ENCODE results near the gene DNASE1.
"Not testable (repeated sequence)": the region's sequence is repeated elsewhere in the genome, so short reads cannot be mapped to it uniquely, and the experiment has no call there.

Gene DNASE1

GRCh38 chr16:3652373-3653195 is 1.9 kb upstream of the DNASE1 start:
- Histone ChIP-seq H2AK5ac (ENCODE audit: low read length) (no peak overlapping the region), H3K79me1 (ENCODE audit: low read length) (no peaks in the 10 kb centered on the region), H2BK120ac (ENCODE audit: low read depth, low read length) (no peak overlapping the region), H3K27me3 (ENCODE audit: insufficient read depth, low read length, poor library complexity) (no peaks in the 10 kb centered on the region), H2BK5ac (ENCODE audit: low read length) (no peak overlapping the region), H3K27ac (ENCODE audit: low read depth, low read length) (no peak overlapping the region), H3K4ac (ENCODE audit: low read depth, low read length) (no peak overlapping the region), H4K5ac (ENCODE audit: low read length) (no peak overlapping the region), H3K4me2 (ENCODE audit: low read length) (no peak overlapping the region), H2BK15ac (replicated peaks; ENCODE audit: low read depth) (no peak overlapping the region), H3K56ac (ENCODE audit: low read length) (no peak overlapping the region), H3K79me2 (ENCODE audit: control insufficient read depth, insufficient read depth, low read length) (no peaks in the 10 kb centered on the region), H3K36me3 (ENCODE audit: control insufficient read depth, insufficient read depth, low read length) (peaks cover 5% of the 10 kb centered on the region), H3K18ac (ENCODE audit: low read length) (no peak overlapping the region), H3K4me3 (ENCODE audit: low read length) (no peak overlapping the region), H4K8ac (ENCODE audit: low read depth, low read length) (no peak overlapping the region), H3K23ac (ENCODE audit: low read length) (no peak overlapping the region), H3K4me1 (ENCODE audit: control insufficient read depth, low read depth, low read length) (no peaks in the 10 kb centered on the region), H3K9ac (ENCODE audit: low read length) (no peak overlapping the region)
- no peak for DNase-seq
- no CpG with 5 or more reads among the region's 14 CpGs for WGBS (ENCODE audit: extremely low coverage, insufficient coverage, low lambda C conversion rate)

GRCh38 chr16:3655030-3655395 is 522 bp downstream of the DNASE1 start:
- Histone ChIP-seq H2BK120ac (ENCODE audit: low read depth, low read length) (no peak overlapping the region), H3K18ac (ENCODE audit: low read length) (no peak overlapping the region), H3K4me2 (ENCODE audit: low read length) (no peak overlapping the region), H3K27me3 (ENCODE audit: insufficient read depth, low read length, poor library complexity) (no peaks in the 10 kb centered on the region), H2BK5ac (ENCODE audit: low read length) (no peak overlapping the region), H4K8ac (ENCODE audit: low read depth, low read length) (no peak overlapping the region), H3K4me1 (ENCODE audit: control insufficient read depth, low read depth, low read length) (no peaks in the 10 kb centered on the region), H3K4ac (ENCODE audit: low read depth, low read length) (no peak overlapping the region), H3K79me2 (ENCODE audit: control insufficient read depth, insufficient read depth, low read length) (no peaks in the 10 kb centered on the region), H3K36me3 (ENCODE audit: control insufficient read depth, insufficient read depth, low read length) (peaks cover 13% of the 10 kb centered on the region), H3K27ac (ENCODE audit: low read depth, low read length) (no peak overlapping the region), H3K56ac (ENCODE audit: low read length) (no peak overlapping the region), H3K4me3 (ENCODE audit: low read length) (no peak overlapping the region), H4K5ac (ENCODE audit: low read length) (no peak overlapping the region), H3K79me1 (ENCODE audit: low read length) (no peaks in the 10 kb centered on the region), H2BK15ac (replicated peaks; ENCODE audit: low read depth) (no peak overlapping the region), H3K23ac (ENCODE audit: low read length) (no peak overlapping the region), H3K9ac (ENCODE audit: low read length) (no peak overlapping the region), H2AK5ac (ENCODE audit: low read length) (no peak overlapping the region)
- no CpG with 5 or more reads among the region's 12 CpGs for WGBS (ENCODE audit: extremely low coverage, insufficient coverage, low lambda C conversion rate)
- DNase-seq: no peak

- H4K5ac ChIP-seq (ENCODE audit: low read length): no peak overlapping the region
These were observed 1.1 kb downstream of the DNASE1 start for GRCh38 chr16:3655396-3656159.

GRCh38 chr16:3656160-3656490 is 1.6 kb downstream of the DNASE1 start:
- H3K27ac ChIP-seq (ENCODE audit: low read depth, low read length); H3K56ac ChIP-seq (ENCODE audit: low read length); H2BK5ac ChIP-seq (ENCODE audit: low read length); H3K4me2 ChIP-seq (ENCODE audit: low read length); H3K4me3 ChIP-seq (ENCODE audit: low read length); H3K27me3 ChIP-seq (ENCODE audit: insufficient read depth, low read length, poor library complexity); H4K5ac ChIP-seq (ENCODE audit: low read length); H4K8ac ChIP-seq (ENCODE audit: low read depth, low read length); DNase-seq; H3K4me1 ChIP-seq (ENCODE audit: control insufficient read depth, low read depth, low read length); H3K79me2 ChIP-seq (ENCODE audit: control insufficient read depth, insufficient read depth, low read length); H3K18ac ChIP-seq (ENCODE audit: low read length); H2BK120ac ChIP-seq (ENCODE audit: low read depth, low read length); H3K23ac ChIP-seq (ENCODE audit: low read length); H3K4ac ChIP-seq (ENCODE audit: low read depth, low read length); H3K9ac ChIP-seq (ENCODE audit: low read length); H2BK15ac ChIP-seq (replicated peaks; ENCODE audit: low read depth); H3K79me1 ChIP-seq (ENCODE audit: low read length); H2AK5ac ChIP-seq (ENCODE audit: low read length): not testable (repeated sequence)
- no CpG with 5 or more reads among the region's 10 CpGs for WGBS (ENCODE audit: extremely low coverage, insufficient coverage, low lambda C conversion rate)
- peaks cover 13% of the 10 kb centered on the region for H3K36me3 ChIP-seq (ENCODE audit: control insufficient read depth, insufficient read depth, low read length)

More at GRCh38 chr16:3655396-3656159, 1.1 kb downstream of the DNASE1 start:
- Histone ChIP-seq H3K23ac (ENCODE audit: low read length) (no peak overlapping the region), H3K4me2 (ENCODE audit: low read length) (no peak overlapping the region), H4K8ac (ENCODE audit: low read depth, low read length) (no peak overlapping the region), H2BK15ac (replicated peaks; ENCODE audit: low read depth) (no peak overlapping the region), H2BK5ac (ENCODE audit: low read length) (no peak overlapping the region), H3K79me1 (ENCODE audit: low read length) (no peaks in the 10 kb centered on the region), H3K56ac (ENCODE audit: low read length) (no peak overlapping the region), H3K4me1 (ENCODE audit: control insufficient read depth, low read depth, low read length) (no peaks in the 10 kb centered on the region), H3K4ac (ENCODE audit: low read depth, low read length) (no peak overlapping the region), H3K9ac (ENCODE audit: low read length) (no peak overlapping the region), H2AK5ac (ENCODE audit: low read length) (no peak overlapping the region), H3K27me3 (ENCODE audit: insufficient read depth, low read length, poor library complexity) (no peaks in the 10 kb centered on the region), H3K18ac (ENCODE audit: low read length) (no peak overlapping the region), H3K79me2 (ENCODE audit: control insufficient read depth, insufficient read depth, low read length) (no peaks in the 10 kb centered on the region), H3K36me3 (ENCODE audit: control insufficient read depth, insufficient read depth, low read length) (peaks cover 13% of the 10 kb centered on the region), H2BK120ac (ENCODE audit: low read depth, low read length) (no peak overlapping the region), H3K27ac (ENCODE audit: low read depth, low read length) (no peak overlapping the region), H3K4me3 (ENCODE audit: low read length) (no peak overlapping the region)
- WGBS (ENCODE audit: extremely low coverage, insufficient coverage, low lambda C conversion rate): no CpG with 5 or more reads among the region's 21 CpGs
- DNase-seq: no peak

GRCh38 chr16:3656491-3657468 is 2.3 kb downstream of the DNASE1 start:
- H2AK5ac ChIP-seq (ENCODE audit: low read length): no peak overlapping the region
- no peak overlapping the region for H3K9ac ChIP-seq (ENCODE audit: low read length)
- no peak overlapping the region for H4K5ac ChIP-seq (ENCODE audit: low read length)
- no peak overlapping the region for H3K18ac ChIP-seq (ENCODE audit: low read length)
- H3K79me1 ChIP-seq (ENCODE audit: low read length): no peaks in the 10 kb centered on the region
- no peak overlapping the region for H3K23ac ChIP-seq (ENCODE audit: low read length)
- no peak overlapping the region for H2BK5ac ChIP-seq (ENCODE audit: low read length)
- H4K8ac ChIP-seq (ENCODE audit: low read depth, low read length): no peak overlapping the region
- no peaks in the 10 kb centered on the region for H3K79me2 ChIP-seq (ENCODE audit: control insufficient read depth, insufficient read depth, low read length)
- no peaks in the 10 kb centered on the region for H3K27me3 ChIP-seq (ENCODE audit: insufficient read depth, low read length, poor library complexity)
- H3K4me3 ChIP-seq (ENCODE audit: low read length): no peak overlapping the region
- H3K4ac ChIP-seq (ENCODE audit: low read depth, low read length): no peak overlapping the region
- DNase-seq: no peak
- no peak overlapping the region for H2BK15ac ChIP-seq (replicated peaks; ENCODE audit: low read depth)
- H2BK120ac ChIP-seq (ENCODE audit: low read depth, low read length): no peak overlapping the region
- no peak overlapping the region for H3K27ac ChIP-seq (ENCODE audit: low read depth, low read length)
- peaks cover 17% of the 10 kb centered on the region for H3K36me3 ChIP-seq (ENCODE audit: control insufficient read depth, insufficient read depth, low read length)
- no peaks in the 10 kb centered on the region for H3K4me1 ChIP-seq (ENCODE audit: control insufficient read depth, low read depth, low read length)
- no CpG with 5 or more reads among the region's 42 CpGs for WGBS (ENCODE audit: extremely low coverage, insufficient coverage, low lambda C conversion rate)
- H3K4me2 ChIP-seq (ENCODE audit: low read length): no peak overlapping the region
- no peak overlapping the region for H3K56ac ChIP-seq (ENCODE audit: low read length)
